Medulla oblongata (tissue), 1 donor: ENCODE data around the gene TRIM26.

Source experiments
- DNase-seq: peaks from one replicate; pipeline ENCODE4 v3.0.0-alpha.2; 2015; ENCODE audit errors: extremely low spot score

Gene TRIM26

GRCh38 chr6:30207619-30208295 lies 5.4 kb downstream of the TRIM26 start:
- DNase-seq: no peak

- peak; percentile 27 for DNase-seq
These were observed 6.2 kb downstream of the TRIM26 start for GRCh38 chr6:30206799-30207618.

GRCh38 chr6:30206152-30206551 lies 7.1 kb downstream of the TRIM26 start:
- no peak for DNase-seq

DNA sequence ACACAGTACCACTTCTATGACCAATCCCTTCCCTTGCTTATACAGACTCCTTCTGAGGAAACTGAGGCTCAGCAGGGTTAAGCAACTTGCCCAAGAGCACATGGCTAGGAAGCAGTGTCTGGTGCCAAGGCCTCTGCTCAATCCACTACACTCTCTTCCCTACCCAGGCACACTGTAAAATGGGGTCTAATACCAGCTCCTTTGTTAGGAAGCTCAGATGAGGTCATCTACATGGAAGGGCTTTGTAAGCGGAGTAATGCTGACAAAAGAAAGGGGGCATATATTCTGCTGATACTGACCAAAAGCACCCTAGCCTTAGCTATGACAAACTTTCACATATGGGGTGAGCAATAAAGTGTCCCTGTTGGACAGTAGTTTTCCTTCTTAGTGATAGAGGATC lies 9.1 kb downstream of the TRIM26 start:
- DNase-seq: peak; percentile 33

GRCh38 chr6:30202366-30202765 lies 10.8 kb downstream of the TRIM26 start:
- no peak for DNase-seq

- no peak for DNase-seq
These were observed 12.5 kb downstream of the TRIM26 start for GRCh38 chr6:30200551-30201281.

DNA sequence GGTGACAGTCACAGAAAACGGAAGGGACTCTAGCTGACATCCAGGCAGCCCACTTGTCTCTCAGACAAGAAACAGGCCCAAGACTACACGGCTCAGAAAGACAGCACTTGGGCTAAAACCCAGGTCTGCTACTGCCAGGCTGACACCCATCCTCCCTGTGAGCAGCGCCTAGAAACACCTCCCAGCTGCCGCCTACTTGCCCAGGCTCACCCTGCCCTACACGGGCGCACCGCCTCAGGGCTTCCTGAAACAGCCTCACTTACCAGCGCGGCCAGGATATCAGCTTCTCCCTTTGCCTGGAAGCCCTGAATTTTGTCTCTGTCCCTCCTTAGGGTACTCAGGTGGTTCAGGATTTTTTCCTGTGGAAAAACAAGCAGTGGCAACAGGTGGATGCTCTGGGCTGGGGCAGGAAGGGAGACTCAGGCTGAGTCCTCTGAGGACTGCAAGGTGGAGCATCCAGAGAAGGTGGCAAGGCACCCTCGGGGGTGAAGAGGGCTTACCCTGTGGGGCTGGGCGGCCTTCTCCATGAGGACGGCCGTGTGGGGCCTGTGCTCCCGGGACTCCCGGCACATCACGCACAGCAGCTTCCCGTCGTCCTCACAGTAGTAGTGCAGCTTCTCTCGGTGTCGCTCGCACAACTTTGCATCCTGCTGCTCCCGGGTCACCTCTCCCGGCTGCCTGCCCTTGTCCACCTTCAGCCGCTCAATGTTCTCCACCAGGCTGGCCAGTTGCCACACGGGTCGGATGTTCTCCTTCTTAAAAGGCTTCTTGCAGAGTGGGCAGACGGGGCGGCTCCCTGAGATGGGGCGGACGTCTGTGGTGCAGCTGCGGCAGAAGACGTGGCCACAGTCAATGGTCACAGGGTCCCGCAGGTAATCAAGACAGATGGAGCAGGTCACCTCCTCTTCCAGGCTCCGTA lies 14.8 kb downstream of the TRIM26 start:
- DNase-seq: no peak

GRCh38 chr6:30196376-30196775 lies 16.8 kb downstream of the TRIM26 start:
- no peak for DNase-seq

DNA sequence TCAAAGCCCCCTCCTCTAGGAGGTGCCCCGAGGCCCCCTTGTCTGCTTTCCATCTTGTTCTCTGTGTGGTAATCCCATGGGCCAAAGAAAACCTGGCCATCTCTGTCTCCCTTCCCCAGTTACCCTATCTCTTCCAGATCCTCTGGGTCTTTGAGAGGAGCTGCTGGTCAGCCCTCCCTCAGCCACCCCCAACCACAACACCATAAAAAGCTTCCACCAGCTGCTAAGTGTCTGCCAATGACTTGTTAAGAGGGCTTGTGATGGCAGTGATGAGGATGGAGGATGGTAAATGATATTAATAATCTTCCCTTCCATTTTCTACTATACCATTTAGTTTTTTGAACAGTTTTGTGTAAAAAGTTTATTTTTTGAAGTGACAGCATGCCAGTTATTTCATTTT lies 17.3 kb downstream of the TRIM26 start:
- DNase-seq: no peak

DNA sequence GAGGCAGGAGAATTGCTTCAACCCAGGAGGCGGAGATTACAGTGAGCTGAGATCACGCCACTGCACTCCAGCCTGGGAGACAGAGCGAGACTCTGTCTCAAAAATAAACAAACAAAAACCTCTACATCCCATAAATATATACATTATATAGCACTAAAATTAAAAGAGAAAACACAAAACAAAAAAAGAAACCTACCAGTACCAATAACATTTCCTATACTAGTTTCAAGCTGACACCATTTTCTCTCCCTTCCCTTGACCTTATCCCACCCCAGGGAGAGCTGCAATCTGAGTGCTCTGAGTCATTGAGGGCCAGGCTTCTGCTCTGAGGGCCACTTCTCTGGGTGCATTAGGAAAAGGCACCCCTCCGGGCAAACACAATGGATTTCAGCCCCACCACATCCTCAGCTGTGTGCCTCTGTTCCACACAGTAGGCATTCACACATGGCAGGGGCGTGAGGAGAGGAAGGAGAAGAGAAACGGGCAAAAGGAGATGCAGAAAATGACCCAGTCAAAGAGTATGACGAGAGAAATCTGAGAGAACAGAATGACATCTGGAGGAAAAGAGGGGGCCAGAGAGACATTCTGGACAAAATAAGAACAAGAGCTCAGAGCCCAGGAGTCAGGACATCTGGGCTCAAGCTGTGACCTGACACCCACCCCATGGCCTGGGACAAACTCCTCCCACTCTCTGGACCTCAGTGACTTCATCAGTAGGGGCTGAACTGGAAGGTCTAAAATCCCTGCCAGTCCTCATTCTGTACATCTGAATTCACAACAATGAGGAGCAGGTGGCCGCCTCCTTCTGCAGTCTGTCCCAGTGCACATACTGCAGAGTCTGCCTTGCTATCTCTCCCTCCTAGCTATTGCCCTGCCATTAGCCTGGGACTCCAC lies 18.2 kb downstream of the TRIM26 start:
- no peak for DNase-seq

GRCh38 chr6:30192076-30192475 lies 21.1 kb downstream of the TRIM26 start:
- no peak for DNase-seq

DNA sequence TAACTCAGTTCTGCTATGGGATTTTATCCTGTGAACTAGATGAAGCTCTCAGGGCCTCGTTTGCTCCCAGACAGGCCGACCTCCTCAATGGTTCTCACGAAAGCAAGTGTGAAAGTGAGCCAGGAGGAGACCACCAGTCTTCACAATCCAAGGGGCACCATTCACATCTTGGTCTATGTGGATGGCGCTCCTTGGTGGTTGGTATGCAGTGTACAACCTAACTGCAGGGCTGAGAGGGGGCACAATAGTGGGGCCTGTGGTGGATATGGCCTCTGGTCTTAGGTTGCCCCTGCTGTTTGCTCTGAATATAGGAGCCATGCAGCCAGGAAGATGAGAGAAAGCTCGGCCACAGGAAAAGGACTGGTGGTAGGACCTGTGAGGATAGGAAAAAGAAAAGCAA lies 24.7 kb downstream of the TRIM26 start:
- DNase-seq: no peak

- no peak for DNase-seq
These were observed 27.2 kb downstream of the TRIM26 start for GRCh38 chr6:30185846-30186484.

DNA sequence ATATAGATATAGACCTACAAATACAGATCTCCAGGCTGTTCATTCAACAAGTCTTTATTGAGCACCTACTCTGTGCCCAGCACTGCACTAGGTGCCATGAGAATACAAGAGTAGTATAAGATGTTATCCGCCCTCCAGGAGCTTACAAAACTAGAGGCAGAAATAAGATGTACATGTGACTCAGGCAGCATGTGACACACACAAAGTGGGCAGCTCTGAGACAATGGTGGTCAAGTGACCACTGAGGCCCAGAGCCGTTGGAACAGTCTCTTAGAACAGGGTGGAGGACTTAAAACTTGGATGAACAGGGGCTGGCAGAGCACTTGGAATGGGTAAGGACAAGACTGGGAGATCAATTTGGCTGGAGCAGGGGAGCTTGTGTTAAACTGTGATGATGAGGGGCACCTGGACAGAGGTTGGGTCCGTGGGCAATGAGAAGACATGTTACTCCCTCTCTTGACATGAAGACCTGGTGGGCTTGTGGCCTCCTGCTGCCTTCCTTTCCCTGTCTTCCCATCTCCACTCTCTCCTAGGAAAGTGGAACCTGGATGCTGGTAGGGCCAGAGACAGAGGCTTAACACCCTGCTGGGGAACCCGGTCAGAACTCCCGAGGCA lies 28.7 kb downstream of the TRIM26 start:
- DNase-seq: no peak

- no peak for DNase-seq
These were observed 33.1 kb downstream of the TRIM26 start for GRCh38 chr6:30180145-30180544.

- DNase-seq: no peak
These were observed 34.4 kb downstream of the TRIM26 start for GRCh38 chr6:30178837-30179236.

DNA sequence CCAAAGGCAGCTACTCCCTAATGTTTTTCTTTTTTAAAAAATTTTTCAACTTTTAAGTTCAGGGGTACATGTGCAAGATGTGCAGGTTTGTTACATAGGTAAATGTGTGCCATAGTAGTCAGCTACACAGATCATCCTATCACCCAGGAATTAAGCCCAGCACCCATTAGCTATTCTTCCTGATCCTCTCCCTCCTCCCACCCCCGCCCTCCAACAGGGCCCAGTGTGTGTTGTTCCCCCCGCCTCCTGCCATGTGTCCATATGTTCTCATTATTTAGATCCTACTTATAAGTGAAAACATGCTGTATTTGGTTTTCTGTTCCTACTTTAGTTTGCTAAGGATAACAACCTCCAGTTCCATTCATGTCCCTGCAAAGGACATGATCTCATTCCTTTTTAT lies 37.4 kb downstream of the TRIM26 start:
- DNase-seq: no peak

DNA sequence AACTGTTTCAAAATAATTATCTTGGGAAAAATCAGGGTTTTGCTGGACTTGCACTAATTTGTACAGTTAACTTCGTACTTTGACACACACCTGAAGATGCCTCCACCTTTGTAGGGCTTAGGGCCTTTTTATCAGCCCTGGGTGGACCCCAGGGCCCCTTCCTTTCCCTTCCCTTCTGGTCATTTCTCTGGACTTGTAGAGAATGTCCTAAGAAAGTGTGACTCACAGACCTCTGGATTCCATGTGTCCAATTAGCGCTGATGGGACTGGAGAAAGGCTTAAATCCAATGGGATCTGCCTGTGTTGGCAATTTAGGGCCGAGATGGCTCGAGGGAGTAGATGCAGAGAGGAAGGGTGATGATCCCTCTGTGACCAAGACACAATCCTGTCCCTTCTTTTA lies 40.5 kb downstream of the TRIM26 start:
- DNase-seq: no peak

GRCh38 chr6:30171677-30172471 lies 41.3 kb downstream of the TRIM26 start:
- DNase-seq: no peak
